Thymus (tissue), 11 donors: ENCODE measurements around the gene GOPC. TPM values are rescaled to one million over a fixed set of nuclear protein-coding genes. Genes with fewer than 3 reads are reported as not detected.
A peak's percentile ranks its signal among the peaks of the same experiment; 100 is the strongest.

Experiments
- DNase-seq, 9 donors: peaks; one replicate each; pipeline ENCODE4 v3.0.0-alpha.2; 2013; ENCODE audit warnings: low spot score in 9 of 9, low read depth in 6 of 9, missing footprints in 1 of 9
- H3K27ac ChIP-seq, 2 donors: one replicate each; pipeline ENCODE4 v1.5.1; 2013; ENCODE audit warnings: control low read depth in 1 of 2, low read depth in 1 of 2, low read length in 1 of 2, mild to moderate bottlenecking in 1 of 2, moderate library complexity in 1 of 2
- H3K27me3 ChIP-seq, 2 donors: one replicate each; pipeline ENCODE4 v1.5.1; 2013; ENCODE audit warnings: low read length in 1 of 2; ENCODE audit not compliant: control insufficient read depth in 2 of 2, insufficient read depth in 1 of 2
- H3K36me3 ChIP-seq, 2 donors: one replicate each; pipeline ENCODE4 v1.5.1; 2013; ENCODE audit warnings: low read length in 1 of 2, mild to moderate bottlenecking in 1 of 2, moderate library complexity in 1 of 2; ENCODE audit not compliant: control insufficient read depth in 2 of 2, insufficient read depth in 2 of 2
- H3K4me1 ChIP-seq, 2 donors: one replicate each; pipeline ENCODE4 v1.5.1; 2013; ENCODE audit warnings: low read length in 2 of 2; ENCODE audit not compliant: control insufficient read depth in 2 of 2, insufficient read depth in 2 of 2
- H3K4me3 ChIP-seq, 2 donors: one replicate each; pipeline ENCODE4 v1.5.1; 2013; ENCODE audit warnings: low read length in 2 of 2, control low read depth in 1 of 2, mild to moderate bottlenecking in 1 of 2
- H3K9me3 ChIP-seq, 2 donors: one replicate each; pipeline ENCODE4 v1.5.1; 2013; ENCODE audit warnings: low read length in 1 of 2, mild to moderate bottlenecking in 1 of 2; ENCODE audit not compliant: control insufficient read depth in 2 of 2, insufficient read depth in 1 of 2
- WGBS: extraction: QIAGEN DNeasy Blood & Tissue Kit; methylation state at CpG from one replicate; pipeline ENCODE4 v1.1.7; 2013; 5-methylcytosine and 5-hydroxymethylcytosine counted together
- polyA plus RNA-seq: library from polyadenylated mRNA; stranded (reverse); fragments of 200-250 nt; gene quantifications from one replicate; pipeline ENCODE4 v1.2.3, GENCODE V29; 2013
- total RNA-seq: library from RNA; stranded (reverse); fragments of 120-200 nt; gene quantifications from one replicate; pipeline ENCODE4 v1.2.4, GENCODE V29; 2013
- donor health status: healthy.

GOPC gene
- total and polyA plus RNA-seq, 2 donors, result 32.7 to 33.1 TPM

DNA sequence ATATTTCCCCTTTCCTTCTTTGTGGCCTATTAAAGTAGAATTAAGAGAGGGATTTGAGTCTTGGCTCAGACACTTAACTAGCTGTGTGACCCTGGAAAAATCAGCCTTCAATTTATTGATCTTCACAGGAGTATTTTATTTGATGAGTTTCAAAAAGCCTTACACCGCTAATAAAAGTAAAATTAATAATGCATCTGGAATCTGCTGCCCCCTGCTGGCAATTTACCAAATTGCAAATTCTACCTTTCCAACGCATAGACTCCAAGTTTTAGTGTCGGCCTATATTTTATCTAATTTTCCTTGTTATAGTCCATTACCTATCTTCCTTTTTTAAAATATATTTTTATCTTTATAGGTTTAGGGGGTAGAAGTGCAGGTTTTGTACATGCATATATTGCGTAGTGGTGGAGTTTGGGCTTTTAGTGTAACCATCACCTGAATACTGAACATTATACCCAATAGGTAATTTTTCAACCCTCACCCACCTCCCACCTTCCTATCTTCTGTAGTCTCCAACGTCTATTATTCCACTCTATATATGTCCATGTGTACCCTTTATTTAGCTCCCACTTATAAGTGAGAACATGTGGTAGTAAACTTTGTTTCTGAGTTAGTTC, 46.3 kb downstream of the GOPC start:
- Histone ChIP-seq H3K4me3 (no peak overlapping the region), H3K36me3 (peaks cover 0 to 4% of the 10 kb centered on the region in 2 donors), H3K9me3 (no peaks in the 10 kb centered on the region), H3K4me1 (no peaks in the 10 kb centered on the region), H3K27me3 (no peaks in the 10 kb centered on the region), H3K27ac (no peak overlapping the region)
- WGBS, result 26% methylated on average over 5 of the region's 5 CpGs
- peak in 3 of 9 donors; percentile 42 to 48 (median 46) for DNase-seq

DNA sequence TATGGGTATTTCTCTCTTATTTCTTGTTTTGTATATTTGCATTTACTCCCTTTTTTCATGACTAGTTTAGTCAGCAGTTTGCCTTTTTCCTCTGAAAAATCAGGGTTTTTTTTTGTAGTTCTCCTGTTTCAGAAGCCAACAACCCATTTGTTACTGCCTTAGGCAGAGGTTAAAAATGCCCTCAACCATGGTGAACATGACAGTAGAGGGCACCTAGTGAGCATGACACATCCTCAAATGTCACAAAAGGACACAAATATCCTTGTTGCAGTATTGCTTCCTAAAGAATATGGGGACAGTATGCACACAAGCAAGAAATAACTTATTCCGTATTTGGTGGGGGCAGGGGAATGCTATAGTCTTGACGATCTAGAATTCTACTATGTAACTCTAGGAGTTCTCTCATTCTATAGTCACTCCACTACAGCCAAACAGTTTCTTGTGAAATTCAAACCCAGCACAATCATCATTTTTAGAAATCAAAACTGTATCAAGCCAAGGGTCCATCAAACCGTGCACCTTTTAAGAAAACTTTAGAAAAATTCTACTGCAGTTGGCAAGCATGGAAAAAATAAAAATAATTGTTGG, 47.0 kb downstream of the GOPC start:
- Histone ChIP-seq H3K9me3 (no peaks in the 10 kb centered on the region), H3K36me3 (peaks cover 0 to 4% of the 10 kb centered on the region in 2 donors), H3K4me3 (no peak overlapping the region), H3K27me3 (no peaks in the 10 kb centered on the region), H3K27ac (no peak overlapping the region), H3K4me1 (no peaks in the 10 kb centered on the region)
- no peak for DNase-seq
- WGBS, result 52% methylated on average over 3 of the region's 3 CpGs

DNA sequence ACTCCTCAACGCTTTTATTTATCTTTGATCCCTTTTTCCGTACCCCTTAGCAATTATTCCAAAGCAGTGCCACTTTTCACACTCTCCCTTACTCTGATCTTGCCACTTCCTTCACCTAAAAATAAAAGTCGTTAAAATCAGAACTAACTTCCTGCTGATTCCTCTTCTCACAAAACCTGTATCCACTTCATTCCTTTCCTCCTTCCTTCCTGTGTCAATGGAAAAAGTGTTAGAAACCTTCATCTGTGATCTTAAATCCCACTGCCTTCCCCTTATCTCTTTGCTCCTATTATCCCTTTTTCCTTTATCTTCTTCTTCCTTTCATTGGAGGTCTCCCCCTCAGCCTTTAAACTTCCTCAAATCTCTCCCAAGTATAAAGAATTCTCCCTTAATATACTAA, 49.2 kb downstream of the GOPC start:
- WGBS, result 38% methylated on average over 3 of the region's 3 CpGs
- Histone ChIP-seq H3K27me3 (peaks cover 0 to 2% of the 10 kb centered on the region in 2 donors), H3K9me3 (no peaks in the 10 kb centered on the region), H3K36me3 (no peaks in the 10 kb centered on the region), H3K4me3 (no peak overlapping the region), H3K27ac (no peak overlapping the region), H3K4me1 (peaks cover 5 to 15% of the 10 kb centered on the region in 2 donors)
- no peak for DNase-seq

DNA sequence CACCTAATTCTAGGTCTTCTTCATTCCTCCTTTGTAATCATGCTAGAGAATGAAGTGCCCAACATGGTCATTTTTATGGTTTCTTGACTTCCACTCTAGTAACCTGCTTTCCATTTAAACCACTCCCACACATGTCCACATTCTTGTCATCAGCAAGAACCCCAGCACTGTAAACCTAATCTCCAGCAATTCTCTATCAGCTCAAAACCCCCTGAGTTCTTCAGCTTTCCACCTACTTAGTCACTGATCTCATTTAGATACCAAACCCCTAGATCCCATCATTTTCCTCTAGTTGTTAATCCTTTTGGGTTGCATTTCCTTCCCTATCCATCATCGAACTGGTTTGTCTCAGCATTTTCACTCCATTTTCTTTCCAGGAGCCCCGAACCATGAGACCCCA, 49.7 kb downstream of the GOPC start:
- 85% methylated on average over 2 of the region's 2 CpGs for WGBS
- H3K27me3 ChIP-seq, result peaks cover 0 to 4% of the 10 kb centered on the region in 2 donors
- peaks cover 10 to 19% of the 10 kb centered on the region in 2 donors for H3K4me1 ChIP-seq
- no peaks in the 10 kb centered on the region for H3K36me3 ChIP-seq
- DNase-seq, result no peak
- no peak overlapping the region for H3K27ac ChIP-seq
- no peaks in the 10 kb centered on the region for H3K9me3 ChIP-seq
- H3K4me3 ChIP-seq, result no peak overlapping the region

DNA sequence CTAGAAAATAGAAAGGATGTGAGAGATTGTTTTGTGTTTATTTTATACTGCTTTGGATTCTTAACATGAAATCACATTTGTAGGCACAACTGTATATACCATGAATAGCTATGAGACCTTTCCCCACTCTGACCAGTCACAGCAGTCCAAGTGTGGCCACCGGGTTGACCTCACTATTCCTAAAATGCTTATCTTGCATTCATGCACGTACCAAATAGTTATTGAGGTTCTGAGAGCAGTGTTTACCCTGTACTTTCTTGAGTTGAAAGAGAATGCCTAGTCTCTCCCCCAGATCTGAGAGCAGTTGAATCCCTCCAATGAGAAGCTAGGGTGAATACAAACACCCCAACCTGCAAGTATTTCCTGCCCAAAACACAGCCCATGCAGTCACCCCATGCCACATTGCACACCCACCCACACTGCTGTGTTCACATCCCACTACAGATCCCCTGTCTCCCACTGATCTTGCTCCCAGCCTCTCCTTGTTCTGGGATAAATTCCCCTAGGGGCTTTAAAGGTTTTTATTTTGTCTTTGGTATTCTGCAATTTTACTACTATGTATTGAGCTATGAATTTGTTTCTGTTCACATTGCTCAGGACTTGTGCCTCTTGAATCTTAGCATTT, 51.6 kb downstream of the GOPC start:
- 82% methylated on average over 2 of the region's 2 CpGs for WGBS
- Histone ChIP-seq H3K36me3 (no peaks in the 10 kb centered on the region), H3K4me3 (no peak overlapping the region), H3K27ac (peak overlapping the region in 1 of 2 donors; percentile 10), H3K9me3 (no peaks in the 10 kb centered on the region), H3K4me1 (peaks cover 14 to 28% of the 10 kb centered on the region in 2 donors), H3K27me3 (peaks cover 0 to 4% of the 10 kb centered on the region in 2 donors)
- peak in 3 of 9 donors; percentile 10 to 36 (median 16) for DNase-seq

DNA sequence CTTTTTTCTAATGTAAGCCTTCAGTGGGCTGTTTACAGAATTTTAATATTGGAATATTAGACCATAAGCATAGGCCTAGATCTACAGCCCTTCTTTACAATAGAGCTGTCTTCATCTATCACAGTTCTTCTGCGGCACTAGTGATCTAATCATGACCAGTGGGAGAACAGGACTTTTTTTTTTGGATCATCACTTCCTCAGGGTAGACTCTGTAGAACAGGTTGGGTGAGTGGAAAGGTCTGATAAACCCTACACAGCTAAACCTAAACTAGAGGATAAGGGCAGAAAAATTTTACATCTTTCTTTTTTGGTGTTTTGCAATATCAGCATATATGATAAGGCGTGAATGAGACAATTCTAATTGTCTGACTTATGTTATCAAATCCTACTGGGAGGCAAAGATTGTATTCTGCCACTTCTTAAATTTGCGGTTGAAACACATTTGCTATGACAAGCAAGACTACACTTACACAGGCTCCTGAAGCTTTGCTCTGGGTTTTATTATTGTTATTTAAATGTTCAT, 52.2 kb downstream of the GOPC start:
- Histone ChIP-seq H3K9me3 (no peaks in the 10 kb centered on the region), H3K27ac (no peak overlapping the region), H3K4me3 (no peak overlapping the region), H3K27me3 (peaks cover 0 to 4% of the 10 kb centered on the region in 2 donors), H3K36me3 (no peaks in the 10 kb centered on the region), H3K4me1 (peaks cover 14 to 28% of the 10 kb centered on the region in 2 donors)
- no peak for DNase-seq
- WGBS, result 99% methylated on average over 3 of the region's 3 CpGs

DNA sequence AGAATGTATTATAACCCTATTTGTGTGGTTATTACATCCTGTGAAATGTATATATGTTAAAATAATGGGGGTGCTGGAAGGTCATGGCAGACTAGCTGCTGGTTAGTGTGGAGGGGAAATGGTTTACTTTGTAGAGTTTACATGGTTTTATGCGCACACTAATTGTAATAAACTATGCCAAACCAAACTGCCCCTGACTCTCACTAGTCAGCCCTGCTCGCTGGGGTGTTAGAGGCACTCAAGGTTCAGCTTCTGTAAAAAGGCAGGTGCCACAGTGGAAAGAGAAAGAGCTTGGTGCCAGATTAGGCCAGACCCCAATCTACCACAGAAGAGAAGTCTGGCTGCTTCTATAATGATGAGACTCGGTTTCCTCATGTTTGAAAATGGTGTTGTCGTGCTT, 52.7 kb downstream of the GOPC start:
- WGBS, result 77% methylated on average over 4 of the region's 4 CpGs
- no peak overlapping the region for H3K27ac ChIP-seq
- no peak overlapping the region for H3K4me3 ChIP-seq
- H3K27me3 ChIP-seq, result peaks cover 0 to 4% of the 10 kb centered on the region in 2 donors
- no peaks in the 10 kb centered on the region for H3K36me3 ChIP-seq
- H3K4me1 ChIP-seq, result peaks cover 14 to 28% of the 10 kb centered on the region in 2 donors
- H3K9me3 ChIP-seq, result no peaks in the 10 kb centered on the region
- DNase-seq, result peak in 2 of 9 donors; percentile 13 to 40

DNA sequence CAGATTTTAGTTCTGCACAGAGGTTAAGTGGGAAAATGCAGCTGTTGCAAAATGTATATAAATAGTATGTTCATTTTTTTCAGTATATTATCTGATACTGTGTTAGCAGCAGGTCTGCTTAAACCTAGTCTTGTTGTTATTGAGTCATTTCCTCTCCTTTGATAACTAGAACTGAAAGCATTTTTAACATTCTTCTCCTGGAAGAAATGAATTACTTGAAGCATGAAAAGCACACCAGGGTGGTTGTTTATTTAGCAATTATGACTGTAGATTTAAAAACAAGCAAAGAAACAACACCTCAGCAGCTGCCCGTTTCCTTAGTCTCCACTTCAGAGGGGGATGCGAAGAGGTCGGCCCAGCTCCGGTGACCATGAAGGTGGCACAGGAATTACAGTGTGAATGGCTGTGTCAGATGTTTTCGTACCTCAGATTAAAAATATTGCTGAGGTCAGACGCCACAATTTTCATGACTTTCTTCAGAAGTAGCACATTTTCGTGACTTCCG, 53.5 kb downstream of the GOPC start:
- Histone ChIP-seq H3K4me1 (peaks cover 14 to 28% of the 10 kb centered on the region in 2 donors), H3K4me3 (no peak overlapping the region), H3K27ac (peak overlapping the region; percentile 72 to 82), H3K36me3 (no peaks in the 10 kb centered on the region), H3K9me3 (no peaks in the 10 kb centered on the region), H3K27me3 (peaks cover 0 to 4% of the 10 kb centered on the region in 2 donors)
- peak in 3 of 9 donors; percentile 14 to 54 (median 17) for DNase-seq
- WGBS, result 84% methylated on average over 8 of the region's 8 CpGs
